ENCODE results near the gene CYP4A22.
"Not testable (repeated sequence)": the region's sequence is repeated elsewhere in the genome, so short reads cannot be mapped to it uniquely, and the experiment has no call there.

Gene CYP4A22

DNA sequence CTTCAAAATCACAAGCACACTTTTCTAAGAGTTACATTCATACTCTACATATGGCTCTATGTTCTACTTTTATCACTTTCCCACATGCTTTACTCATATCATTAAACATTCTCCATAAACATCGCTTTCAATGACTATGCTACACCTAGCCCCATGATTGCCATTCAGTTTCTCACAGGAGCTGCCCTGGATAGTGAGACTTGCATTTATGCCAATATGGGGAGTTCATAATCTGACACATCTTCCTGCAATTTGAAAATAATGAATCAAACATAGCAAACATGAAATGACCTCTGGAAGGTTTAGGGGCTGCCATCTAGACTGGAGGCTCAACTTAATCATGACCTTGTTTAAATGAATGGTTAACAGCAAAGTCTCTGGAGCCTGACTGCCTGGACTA, 9.0 kb upstream of the CYP4A22 start:
- TF ChIP-seq CTCF (conservative IDR thresholded peaks at IDR 0.05) (no peak), ZFX (IDR thresholded peaks at IDR 0.05) (no peak)
- H3K27ac ChIP-seq = no peak overlapping the region

DNA sequence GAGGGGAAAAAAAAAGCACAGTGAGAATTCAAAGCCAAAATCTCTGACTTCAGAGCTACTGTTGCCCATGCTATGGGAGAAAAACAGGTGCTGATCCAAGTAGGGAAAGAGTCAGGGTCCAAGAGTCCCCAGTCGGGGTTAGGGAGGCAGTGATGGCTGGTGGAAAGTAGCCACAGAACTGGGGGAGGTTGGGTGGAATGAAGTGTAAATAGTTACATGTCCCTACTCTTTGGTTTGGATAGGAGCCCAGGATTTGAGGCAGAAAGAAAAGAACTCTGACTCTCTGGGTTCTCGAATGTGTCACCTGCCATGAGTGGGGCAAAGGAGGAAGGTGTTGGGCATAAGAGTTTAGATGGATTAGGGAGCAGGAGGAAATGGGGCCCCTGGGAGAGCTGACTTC, 8.4 kb upstream of the CYP4A22 start:
- H3K27ac ChIP-seq = not testable (repeated sequence)

DNA sequence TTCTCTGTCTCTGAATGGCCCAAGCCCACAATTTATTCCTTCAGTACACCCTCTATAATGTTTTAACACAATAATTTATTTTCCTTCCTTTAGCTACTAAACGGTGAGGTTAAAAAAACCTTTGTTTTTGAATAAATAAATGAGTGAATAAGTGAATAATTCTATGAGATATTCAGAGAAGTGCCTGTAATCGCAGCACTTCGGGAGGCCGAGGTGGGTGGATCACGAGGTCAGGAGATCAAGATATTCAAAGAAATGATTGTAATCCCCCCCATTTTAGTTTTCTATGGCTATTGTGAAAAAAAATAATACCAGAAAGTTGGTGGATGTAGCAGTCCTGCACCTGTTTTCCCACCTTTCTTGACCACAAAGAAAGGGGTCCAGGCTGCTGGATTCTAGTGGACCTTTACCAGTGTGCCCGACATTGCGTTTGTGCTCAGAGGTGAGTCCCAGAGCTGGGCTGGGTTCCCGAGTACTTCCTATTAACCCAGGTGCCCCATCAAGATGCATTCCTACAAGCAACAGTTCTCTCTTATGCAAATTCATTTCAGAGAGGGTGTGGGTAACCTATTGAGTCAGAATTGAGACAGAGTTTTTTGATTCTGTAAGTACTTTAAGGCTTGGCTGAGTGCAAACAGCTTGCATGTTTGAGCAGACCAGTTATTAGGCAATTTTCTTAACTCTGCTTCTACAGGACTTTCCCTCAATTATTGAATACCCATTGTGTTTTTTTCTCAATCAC, 7.6 kb upstream of the CYP4A22 start:
- not testable (repeated sequence) for H3K27ac ChIP-seq

DNA sequence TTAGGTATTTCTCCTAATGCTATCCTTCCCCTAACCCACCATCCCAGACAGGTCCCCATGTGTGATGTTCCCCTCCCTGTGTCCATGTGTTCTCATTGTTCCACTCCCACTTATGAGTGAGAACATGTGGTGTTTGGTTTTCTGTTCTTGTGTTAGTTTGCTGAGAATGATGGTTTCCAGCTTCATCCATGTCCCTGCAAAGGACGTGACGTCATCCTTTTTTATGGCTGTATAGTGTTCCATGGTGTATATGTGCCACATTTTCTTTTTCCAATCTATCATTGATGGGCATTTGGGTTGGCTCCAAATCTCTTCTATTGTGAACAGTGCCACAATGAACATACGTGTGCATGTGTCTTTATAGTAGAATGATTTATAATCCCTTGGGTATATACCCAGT, 4.6 kb upstream of the CYP4A22 start:
- not testable (repeated sequence) for H3K27ac ChIP-seq

DNA sequence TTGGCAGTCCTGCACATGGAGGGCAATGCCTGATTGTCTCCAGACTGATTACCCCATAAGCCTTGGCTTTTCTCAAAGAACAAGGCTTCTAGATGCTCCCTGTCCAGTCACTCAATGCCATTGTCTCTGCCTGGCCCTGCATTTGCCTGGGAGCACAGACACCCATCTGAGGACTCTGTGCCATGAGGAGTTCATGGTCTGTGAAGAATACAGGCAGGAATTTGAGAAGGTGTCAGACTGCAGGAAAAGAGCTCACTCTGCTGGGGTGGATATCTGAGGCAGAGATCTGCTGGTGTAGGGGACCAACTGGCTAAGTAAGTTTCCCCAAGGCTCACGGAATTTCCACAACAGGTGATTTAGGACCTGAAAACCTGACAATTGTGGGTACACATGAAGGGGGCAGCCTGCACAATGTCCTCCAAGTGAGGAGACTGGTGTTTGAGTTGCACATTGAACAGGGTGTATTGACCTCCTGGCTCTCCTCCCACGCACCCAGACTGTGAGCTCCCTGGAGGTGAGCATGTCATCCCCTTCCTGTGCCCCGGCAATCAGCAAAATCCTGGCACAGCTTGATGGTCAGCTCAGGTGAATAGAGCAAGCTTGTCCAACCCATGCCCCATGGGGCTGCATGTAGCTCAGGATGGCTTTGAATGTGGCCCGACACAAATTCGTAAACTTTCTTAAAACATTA, 829 bp downstream of the CYP4A22 start:
- TF ChIP-seq ZFX (IDR thresholded peaks at IDR 0.05) (no peak), CTCF (conservative IDR thresholded peaks at IDR 0.05) (no peak)
- H3K27ac ChIP-seq = no peak overlapping the region

- H3K27ac ChIP-seq = not testable (repeated sequence)
Observed at GRCh38 chr1:47140358-47140757, 3.1 kb downstream of the CYP4A22 start.

DNA sequence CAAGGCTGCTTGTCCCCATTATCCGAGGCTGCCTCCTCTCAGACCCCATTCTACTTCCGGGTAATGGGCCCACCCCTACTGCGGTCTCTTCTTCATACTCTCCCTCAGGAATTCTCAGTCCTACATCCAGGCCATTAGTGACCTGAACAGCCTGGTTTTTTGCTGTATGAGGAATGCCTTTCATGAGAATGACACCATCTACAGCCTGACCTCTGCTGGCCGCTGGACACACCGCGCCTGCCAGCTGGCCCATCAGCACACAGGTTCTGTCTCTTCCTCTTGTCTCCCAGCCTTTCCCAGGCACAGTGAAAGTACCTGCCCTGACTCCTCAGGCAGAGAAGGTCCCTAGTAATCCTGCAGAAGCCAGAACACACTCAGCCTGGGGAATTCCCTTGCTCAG, 6.4 kb downstream of the CYP4A22 start:
- peak; percentile 63 for TF ChIP-seq CTCF (conservative IDR thresholded peaks at IDR 0.05)
- not testable (repeated sequence) for H3K27ac ChIP-seq

- H3K27ac ChIP-seq = not testable (repeated sequence)
Observed at GRCh38 chr1:47146495-47146894, 9.3 kb downstream of the CYP4A22 start.

GRCh38 chr1:47147047-47147785, 10.0 kb downstream of the CYP4A22 start:
- no peak for TF ChIP-seq ZFX (IDR thresholded peaks at IDR 0.05)
- TF ChIP-seq CTCF (conservative IDR thresholded peaks at IDR 0.05) = peak; percentile 23
- H3K27ac ChIP-seq = no peak overlapping the region

- H3K27ac ChIP-seq = not testable (repeated sequence)
Observed at GRCh38 chr1:47149162-47149561, 11.9 kb downstream of the CYP4A22 start.

- not testable (repeated sequence) for H3K27ac ChIP-seq
Observed at GRCh38 chr1:47156457-47156856, 19.2 kb downstream of the CYP4A22 start.

- H3K27ac ChIP-seq = not testable (repeated sequence)
Observed at GRCh38 chr1:47157957-47158356, 20.7 kb downstream of the CYP4A22 start.
